GM18909 (cell line): ENCODE results near the gene NACAD.

ENCODE experiments used
- ATAC-seq: cut with Tn5 transposase; IDR thresholded peaks from one replicate; pipeline ENCODE4 v1.9.1; 2021; ENCODE audit warnings: mild to moderate bottlenecking; ENCODE audit not compliant: unreplicated experiment, poor library complexity

NACAD gene, protein sequence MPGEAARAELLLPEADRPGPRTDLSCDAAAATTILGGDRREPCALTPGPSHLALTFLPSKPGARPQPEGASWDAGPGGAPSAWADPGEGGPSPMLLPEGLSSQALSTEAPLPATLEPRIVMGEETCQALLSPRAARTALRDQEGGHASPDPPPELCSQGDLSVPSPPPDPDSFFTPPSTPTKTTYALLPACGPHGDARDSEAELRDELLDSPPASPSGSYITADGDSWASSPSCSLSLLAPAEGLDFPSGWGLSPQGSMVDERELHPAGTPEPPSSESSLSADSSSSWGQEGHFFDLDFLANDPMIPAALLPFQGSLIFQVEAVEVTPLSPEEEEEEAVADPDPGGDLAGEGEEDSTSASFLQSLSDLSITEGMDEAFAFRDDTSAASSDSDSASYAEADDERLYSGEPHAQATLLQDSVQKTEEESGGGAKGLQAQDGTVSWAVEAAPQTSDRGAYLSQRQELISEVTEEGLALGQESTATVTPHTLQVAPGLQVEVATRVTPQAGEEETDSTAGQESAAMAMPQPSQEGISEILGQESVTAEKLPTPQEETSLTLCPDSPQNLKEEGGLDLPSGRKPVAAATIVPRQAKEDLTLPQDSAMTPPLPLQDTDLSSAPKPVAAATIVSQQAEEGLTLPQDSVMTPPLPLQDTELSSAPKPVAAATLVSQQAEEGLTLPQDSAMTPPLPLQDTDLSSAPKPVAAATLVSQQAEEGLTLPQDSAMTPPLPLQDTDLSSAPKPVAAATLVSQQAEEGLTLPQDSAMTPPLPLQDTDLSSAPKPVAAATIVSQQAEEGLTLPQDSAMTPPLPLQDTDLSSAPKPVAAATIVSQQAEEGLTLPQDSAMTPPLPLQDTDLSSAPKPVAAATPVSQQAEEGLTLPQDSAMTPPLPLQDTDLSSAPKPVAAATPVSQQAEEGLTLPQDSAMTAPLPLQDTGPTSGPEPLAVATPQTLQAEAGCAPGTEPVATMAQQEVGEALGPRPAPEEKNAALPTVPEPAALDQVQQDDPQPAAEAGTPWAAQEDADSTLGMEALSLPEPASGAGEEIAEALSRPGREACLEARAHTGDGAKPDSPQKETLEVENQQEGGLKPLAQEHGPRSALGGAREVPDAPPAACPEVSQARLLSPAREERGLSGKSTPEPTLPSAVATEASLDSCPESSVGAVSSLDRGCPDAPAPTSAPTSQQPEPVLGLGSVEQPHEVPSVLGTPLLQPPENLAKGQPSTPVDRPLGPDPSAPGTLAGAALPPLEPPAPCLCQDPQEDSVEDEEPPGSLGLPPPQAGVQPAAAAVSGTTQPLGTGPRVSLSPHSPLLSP (N-terminal part only)

GRCh38 chr7:45088821-45089340 lies at the start of gene NACAD:
NACAD (minus strand) TSS chr7:45088969; CDS start chr7:45088894, 75 bp downstream.
- no peak for ATAC-seq

DNA sequence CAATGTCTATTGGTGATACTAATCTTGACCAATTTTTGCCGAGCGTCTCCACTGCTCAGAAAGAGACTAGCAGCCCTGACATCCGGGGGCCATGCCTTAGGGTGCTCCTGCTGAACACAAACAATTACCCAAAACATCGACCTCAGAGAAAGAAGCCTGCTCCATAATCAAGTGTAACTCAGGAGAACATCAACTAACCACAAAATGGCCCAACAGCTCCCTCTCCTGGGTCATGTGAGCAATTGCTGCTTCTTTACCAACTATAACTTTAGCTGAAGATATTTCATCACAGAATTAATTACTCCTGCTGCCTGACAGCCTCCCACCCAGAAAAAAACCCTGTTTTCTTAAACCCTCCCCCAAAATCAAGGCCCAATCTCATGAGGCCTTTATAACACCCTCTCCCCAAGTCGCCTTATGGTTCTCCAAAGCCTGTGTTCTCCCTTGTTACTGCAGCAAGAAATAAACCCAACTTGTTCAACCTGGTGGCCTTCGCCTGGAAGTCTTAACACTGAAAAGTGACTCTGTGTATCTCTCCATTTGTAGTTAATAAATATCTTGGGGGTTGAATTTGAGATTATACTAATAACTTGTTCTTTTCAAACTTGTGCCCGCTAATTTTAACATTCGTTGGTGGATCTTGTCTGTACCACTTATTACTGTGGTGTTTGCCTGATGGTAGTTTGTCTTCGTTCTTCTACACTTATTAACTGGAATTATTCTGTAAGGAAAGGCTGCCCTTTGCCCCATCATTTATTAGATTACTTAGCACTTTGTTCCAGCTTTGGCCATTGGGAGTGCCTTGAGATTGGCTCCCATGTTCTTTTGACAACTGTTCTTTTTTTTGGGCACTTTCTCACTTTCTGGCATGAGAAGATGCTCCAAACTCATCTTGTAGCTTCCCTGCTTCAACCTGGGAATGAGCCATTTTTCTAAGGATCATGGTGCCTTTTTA lies 47.6 kb upstream of the NACAD start:
- no peak for ATAC-seq

DNA sequence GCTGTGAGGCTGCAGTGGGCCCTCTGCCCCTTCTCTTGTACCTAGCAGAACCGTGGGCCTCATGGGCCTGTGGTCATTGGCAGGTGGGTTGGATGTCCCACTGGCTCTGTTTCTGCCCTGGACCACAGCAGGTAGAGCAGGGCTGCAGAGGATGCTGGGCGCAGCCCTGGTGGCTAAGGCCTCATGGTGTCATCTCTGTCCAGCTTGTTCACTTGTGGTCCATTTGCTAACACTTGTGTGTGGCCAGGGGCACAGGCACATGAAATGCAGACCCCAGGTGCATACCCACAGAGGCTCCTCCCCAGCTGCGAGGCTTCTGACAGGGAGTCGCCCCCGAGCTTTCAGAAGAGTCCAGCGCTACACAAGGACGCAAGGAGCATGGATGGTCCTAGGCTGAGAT lies 45.1 kb upstream of the NACAD start:
- ATAC-seq: no peak

DNA sequence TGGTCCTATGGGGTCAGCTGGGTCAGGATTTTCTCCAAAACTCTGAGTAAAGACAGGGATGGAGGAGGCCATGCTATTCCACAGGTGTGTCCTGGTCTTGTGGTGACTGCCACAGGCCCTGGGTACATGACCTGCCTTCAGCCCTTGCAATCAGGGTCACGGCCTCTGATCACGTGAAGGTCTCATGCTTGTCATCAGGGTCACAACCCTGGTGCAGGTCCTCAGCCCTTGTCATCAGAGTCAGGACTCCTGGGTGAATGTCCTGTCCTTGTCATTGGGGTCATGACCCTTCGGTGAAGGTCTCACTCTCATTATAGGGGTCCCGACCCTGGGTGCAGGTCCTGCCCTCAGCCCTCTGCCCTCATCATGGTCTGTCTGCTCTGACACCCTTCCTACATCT lies 44.6 kb upstream of the NACAD start:
- ATAC-seq: no peak

DNA sequence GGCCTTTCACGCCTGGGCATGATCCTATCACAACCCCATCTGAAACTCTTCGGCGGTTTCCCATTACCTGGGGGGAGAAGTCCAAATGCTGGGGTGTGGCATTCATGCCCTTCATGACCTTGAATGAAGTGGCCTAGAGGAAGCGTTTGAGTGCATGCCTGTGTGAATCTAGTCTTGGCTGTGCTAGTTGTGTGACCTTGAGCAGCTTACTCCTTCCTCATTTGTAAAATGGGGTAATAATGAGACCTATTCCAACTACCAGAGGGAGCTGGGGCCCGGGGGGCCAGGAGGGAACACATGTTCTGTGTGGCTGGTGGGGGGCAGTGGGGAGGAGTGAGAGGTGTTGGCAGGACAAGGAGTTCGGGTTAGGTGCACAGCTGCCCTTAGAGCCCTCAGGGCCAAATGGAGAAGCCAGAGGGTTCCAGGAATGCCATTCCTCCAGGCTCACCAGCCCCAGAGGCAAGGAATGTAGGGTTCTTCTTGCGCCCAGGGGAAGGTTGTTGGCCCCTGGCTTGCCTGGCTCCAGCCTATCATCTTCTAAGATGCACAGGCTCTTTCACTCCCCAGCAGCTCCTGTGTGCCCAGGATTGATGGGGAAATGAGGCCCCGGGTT lies 44.0 kb upstream of the NACAD start:
- no peak for ATAC-seq

GRCh38 chr7:45131891-45132290 lies 43.1 kb upstream of the NACAD start:
- no peak for ATAC-seq

- ATAC-seq: no peak
Measured at GRCh38 chr7:45130910-45131309, 42.1 kb upstream of the NACAD start.

DNA sequence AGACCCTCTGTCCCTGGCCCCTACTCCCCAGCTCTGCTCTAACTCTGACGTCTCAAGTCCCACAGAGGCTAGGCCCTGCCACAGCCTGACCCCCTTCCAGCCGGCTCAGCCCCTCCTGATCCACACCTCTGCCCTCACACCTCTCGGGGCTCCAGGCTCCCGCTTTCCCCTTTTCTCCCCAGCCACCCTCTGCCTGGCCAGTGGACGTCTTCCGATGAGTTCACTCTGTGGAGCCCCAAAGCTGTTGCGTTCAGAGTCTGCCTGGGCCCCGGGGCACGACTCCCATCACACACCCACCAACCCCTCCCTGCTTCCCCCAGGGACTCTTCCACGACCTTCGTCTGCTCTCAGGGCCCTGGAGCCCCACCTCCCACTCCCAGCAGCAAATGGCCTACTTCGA lies 41.1 kb upstream of the NACAD start:
- no peak for ATAC-seq

GRCh38 chr7:45129181-45129800 lies 40.5 kb upstream of the NACAD start:
- no peak for ATAC-seq

DNA sequence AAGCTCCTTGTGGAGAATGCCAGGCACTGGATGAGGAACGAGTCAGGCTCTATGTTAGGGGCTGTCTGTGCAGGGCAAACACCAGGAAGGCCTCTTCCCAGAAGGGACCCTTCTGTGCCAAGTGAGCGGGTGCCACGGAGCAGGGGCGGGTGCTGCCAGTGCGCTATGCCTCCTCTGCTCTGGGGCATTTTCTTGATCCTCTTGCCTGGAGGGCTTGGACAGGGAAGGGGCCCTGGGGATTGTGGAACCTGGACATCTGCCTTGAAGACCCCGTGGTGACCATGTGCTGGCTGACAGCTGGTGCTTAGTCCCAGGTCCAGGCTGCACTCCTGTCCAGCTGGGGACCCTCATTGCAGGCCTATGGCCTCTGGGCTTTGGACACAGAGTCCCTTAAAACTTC lies 38.2 kb upstream of the NACAD start:
- no peak for ATAC-seq

- no peak for ATAC-seq
Measured at GRCh38 chr7:45126201-45126600, 37.4 kb upstream of the NACAD start.

DNA sequence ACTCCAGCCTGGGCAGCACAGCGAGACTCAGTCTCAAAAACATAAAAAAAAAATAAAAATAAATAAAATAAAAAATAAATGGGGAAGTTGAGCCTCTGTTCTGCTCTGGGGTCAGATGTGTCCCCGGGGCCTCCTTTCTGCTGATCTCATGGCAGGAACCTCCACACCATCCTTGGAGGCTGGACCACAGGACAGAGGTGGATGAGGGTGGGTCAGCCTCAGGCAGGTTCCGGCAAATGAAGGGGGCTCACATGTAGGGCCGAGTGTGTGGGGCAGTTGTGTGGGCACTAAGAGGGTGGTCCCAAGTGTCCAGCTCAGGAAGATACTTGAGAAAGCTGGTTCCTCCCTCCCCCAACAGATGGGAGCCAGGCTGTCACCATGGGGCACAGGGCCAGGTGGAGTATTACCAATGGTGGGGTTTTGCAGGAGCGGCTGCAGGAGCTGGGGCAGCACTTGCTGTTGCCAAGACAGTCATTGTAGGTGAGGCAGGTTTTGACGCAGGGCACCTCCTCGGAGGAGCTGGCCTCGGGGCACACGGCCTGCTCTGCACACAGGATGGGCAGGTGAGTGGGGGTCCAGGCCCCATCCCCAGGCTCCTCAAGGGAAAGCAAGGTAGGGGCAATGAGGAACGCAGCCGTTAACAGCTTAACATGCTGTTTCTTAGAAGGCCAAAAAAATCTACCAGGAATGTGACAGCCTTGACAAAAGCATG lies 36.6 kb upstream of the NACAD start:
- no peak for ATAC-seq

DNA sequence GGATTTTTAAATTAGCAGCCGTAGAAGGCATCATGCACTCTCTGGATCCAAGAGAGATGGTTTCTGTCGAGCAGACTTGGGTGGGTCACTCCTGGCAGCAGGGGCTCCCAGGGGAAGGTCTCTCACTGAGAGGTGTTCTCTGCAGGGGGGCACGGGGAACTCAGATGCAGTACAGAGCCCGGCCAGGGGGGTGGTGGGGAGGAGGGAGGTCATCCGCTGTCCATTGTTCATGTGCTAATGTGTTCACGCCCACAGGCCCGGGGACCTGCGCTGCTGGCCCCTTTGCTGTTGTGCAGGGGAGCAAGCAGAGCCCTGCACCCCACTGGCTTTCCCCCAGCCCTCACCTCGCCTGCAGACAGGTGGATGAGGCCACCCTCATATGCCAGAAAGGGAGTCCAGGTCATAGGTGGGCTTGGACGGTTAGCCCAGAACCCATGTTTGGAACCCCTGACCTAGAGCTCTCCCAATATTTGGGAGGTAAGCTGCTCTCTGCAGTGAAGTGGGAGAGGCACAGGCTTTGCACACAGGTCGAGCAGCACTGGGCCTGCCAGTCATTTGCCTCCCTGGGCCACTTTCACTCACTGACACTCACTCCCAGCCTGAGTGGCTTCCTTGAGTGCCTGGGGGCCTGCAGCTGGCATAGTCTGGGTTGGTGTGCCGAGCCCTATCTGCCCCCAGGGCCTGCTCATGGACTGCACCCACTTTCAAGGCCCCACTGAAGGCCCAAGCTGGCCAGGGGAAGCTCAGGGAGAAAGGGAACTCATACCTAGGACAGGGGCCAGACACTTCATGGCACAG lies 35.3 kb upstream of the NACAD start:
- ATAC-seq: no peak

DNA sequence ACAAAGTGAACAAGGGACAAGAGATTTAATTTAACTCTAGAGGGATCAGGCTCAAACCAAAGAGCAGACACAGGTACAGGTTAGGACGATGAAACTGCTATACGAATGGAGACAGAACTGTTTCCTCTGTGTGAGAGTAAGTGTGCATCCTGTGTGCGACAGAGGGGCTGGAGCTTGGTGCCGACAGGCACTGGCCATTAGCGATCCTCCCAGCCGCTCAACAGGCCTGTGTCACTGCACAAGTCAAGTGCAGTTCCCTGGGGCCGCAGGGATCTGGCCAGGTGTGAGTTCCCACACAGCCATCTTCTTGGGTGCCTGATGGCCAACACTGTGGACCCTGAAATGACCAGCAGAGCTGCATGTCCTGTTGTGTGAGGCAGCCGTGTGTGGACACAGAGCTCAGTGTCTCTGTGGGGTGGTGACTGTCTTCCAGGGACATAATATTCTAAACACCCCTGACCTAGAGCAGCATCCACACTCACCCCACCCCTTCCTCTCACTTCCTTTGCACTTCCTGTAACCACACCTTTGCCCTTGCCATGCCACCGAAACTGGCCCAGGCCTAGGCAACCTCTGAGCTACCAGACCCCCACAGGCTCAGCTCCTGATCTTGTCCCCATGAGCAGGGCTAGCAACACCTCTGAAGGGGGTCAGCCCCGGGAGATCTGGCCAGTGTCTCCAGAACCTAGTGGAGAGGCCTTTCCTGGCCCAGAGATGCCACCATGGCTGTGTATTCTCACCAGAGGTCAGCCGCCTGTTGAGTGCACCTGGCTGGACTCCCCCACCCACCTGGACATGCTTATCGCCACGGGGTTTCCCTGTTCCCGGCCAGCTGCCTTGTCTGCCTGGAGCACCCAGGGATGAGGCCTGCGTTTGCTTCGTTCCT lies 34.4 kb upstream of the NACAD start:
- no peak for ATAC-seq

DNA sequence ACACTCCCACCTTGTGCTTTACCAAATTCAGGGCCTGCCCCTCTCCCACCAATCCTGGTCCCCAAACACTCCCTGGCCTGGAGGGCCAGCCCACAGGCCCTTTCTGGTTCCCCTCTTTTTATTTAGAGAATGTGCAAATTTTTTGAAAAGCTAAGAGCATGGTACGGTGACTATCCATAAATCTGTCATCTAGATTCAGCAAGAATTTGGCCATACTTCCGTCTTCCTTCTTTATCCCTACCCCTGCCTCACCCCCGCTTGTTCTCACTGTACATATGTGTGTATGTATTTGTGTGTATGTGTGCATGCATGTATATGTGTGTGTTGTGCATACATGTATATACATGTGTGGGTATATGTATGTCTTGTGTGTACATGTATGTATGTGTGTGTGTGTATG lies 30.8 kb upstream of the NACAD start:
- ATAC-seq: no peak

GRCh38 chr7:45118889-45119331 lies 30.1 kb upstream of the NACAD start:
- ATAC-seq: no peak
